Measurements from ENCODE around the gene FAM171A2. TPM values are rescaled to one million over a fixed set of nuclear protein-coding genes. Genes with fewer than 3 reads are reported as not detected.

The FAM171A2 gene
- total RNA-seq, 1 experiment from 2014 or later, result 7.6 TPM

DNA sequence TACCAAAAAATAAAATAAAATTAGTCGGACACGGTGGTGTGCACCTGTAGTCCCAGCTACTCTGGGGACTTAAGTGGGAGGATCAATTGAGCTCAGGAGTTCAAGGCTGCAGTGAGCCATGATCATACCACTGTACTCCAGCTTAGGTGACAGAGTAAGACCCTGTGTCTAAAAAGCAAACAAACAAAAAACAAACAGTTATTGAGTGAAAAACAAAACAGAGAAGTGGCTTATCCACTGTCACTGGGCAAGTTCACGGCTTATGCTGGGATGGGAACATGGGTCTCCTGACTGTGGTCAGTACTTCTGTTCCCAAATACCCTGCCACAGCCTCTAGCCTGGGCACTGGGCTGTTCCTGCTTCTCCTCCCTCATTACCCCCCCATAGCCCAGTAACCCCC, 28.1 kb downstream of the FAM171A2 start:
- POLR2A ChIA-PET, result interaction anchor here (0.6 kb wide), 1 partner anchor 11 kb away, joined by 6 read pairs; no protein-coding TSS in a partner anchor
- intact Hi-C loops (cut with micrococcal nuclease; ENCODE audit: unreplicated experiment), result no loop called here
- no peak for ATAC-seq
- Histone ChIP-seq H3K4me3 (ENCODE audit: low read depth in 2 of 2, low read length in 2 of 2) (no peak overlapping the region), H3K27ac (ENCODE audit: low read length) (no peak overlapping the region), H3K27me3 (ENCODE audit: control insufficient read depth, insufficient read depth, low read length) (no peaks in the 10 kb centered on the region), H3K36me3 (ENCODE audit: control insufficient read depth, insufficient read depth, low read length) (no peaks in the 10 kb centered on the region), H3K4me1 (ENCODE audit: control insufficient read depth, insufficient read depth, low read length) (no peaks in the 10 kb centered on the region), H3K9me3 (ENCODE audit: control insufficient read depth, insufficient read depth, low read depth, low read length) (no peaks in the 10 kb centered on the region)
- TF ChIP-seq POLR2AphosphoS5 (IDR thresholded peaks at IDR 0.05; ENCODE audit: low read depth, low read length) (no peak), SIN3A (IDR thresholded peaks at IDR 0.05; ENCODE audit: borderline replicate concordance, insufficient read depth, low read depth, low read length) (no peak), TCF7L2 (IDR thresholded peaks at IDR 0.05; ENCODE audit: low read depth, low read length) (no peak)
- TF ChIP-seq, protein P1, sequence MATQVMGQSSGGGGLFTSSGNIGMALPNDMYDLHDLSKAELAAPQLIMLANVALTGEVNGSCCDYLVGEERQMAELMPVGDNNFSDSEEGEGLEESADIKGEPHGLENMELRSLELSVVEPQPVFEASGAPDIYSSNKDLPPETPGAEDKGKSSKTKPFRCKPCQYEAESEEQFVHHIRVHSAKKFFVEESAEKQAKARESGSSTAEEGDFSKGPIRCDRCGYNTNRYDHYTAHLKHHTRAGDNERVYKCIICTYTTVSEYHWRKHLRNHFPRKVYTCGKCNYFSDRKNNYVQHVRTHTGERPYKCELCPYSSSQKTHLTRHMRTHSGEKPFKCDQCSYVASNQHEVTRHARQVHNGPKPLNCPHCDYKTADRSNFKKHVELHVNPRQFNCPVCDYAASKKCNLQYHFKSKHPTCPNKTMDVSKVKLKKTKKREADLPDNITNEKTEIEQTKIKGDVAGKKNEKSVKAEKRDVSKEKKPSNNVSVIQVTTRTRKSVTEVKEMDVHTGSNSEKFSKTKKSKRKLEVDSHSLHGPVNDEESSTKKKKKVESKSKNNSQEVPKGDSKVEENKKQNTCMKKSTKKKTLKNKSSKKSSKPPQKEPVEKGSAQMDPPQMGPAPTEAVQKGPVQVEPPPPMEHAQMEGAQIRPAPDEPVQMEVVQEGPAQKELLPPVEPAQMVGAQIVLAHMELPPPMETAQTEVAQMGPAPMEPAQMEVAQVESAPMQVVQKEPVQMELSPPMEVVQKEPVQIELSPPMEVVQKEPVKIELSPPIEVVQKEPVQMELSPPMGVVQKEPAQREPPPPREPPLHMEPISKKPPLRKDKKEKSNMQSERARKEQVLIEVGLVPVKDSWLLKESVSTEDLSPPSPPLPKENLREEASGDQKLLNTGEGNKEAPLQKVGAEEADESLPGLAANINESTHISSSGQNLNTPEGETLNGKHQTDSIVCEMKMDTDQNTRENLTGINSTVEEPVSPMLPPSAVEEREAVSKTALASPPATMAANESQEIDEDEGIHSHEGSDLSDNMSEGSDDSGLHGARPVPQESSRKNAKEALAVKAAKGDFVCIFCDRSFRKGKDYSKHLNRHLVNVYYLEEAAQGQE (IDR thresholded peaks at IDR 0.05; ENCODE audit: insufficient read depth in 1 of 2, low read depth in 2 of 2, low read length in 1 of 2), result no peak
- TF ChIP-seq, protein P2, sequence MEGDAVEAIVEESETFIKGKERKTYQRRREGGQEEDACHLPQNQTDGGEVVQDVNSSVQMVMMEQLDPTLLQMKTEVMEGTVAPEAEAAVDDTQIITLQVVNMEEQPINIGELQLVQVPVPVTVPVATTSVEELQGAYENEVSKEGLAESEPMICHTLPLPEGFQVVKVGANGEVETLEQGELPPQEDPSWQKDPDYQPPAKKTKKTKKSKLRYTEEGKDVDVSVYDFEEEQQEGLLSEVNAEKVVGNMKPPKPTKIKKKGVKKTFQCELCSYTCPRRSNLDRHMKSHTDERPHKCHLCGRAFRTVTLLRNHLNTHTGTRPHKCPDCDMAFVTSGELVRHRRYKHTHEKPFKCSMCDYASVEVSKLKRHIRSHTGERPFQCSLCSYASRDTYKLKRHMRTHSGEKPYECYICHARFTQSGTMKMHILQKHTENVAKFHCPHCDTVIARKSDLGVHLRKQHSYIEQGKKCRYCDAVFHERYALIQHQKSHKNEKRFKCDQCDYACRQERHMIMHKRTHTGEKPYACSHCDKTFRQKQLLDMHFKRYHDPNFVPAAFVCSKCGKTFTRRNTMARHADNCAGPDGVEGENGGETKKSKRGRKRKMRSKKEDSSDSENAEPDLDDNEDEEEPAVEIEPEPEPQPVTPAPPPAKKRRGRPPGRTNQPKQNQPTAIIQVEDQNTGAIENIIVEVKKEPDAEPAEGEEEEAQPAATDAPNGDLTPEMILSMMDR (IDR thresholded peaks at IDR 0.05), result no peak
- in situ Hi-C loops (cut with HindIII; ENCODE audit: low pct_unique_long_range_greater_than_20kb, low sequenced_read_pairs), result no loop called here
- no peak for DNase-seq (ENCODE audit: low read depth, low spot score)
- no TSS peak for BruUV-seq (replicated peaks)
- CTCF ChIA-PET, result no interaction called here

DNA sequence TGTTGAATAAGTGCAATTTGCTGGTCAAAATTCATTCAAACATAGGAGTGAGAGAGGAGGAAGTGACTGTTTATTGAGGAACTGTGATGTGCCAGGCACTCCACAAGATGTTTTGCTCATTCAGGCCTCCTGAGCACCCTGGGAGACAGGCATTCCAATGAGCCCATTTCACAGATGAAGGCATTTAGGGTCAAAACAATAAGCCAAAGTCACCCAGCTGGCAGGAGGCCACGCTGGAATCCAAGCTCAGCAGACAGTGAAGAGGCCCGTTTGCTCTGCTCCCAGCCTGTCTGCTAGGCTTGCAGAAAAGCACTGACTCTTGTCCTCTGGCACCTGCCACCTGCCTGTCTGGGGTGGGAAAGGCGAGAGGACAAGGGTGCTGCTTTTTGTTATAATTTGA, 28.9 kb downstream of the FAM171A2 start:
- CTCF ChIA-PET, result interaction anchor here (0.6 kb wide), 1 partner anchor 185 kb away, joined by 3 read pairs; no protein-coding TSS in a partner anchor
- Histone ChIP-seq H3K4me3 (ENCODE audit: low read depth in 2 of 2, low read length in 2 of 2) (no peak overlapping the region), H3K27ac (ENCODE audit: low read length) (no peak overlapping the region), H3K36me3 (ENCODE audit: control insufficient read depth, insufficient read depth, low read length) (no peaks in the 10 kb centered on the region), H3K4me1 (ENCODE audit: control insufficient read depth, insufficient read depth, low read length) (no peaks in the 10 kb centered on the region), H3K9me3 (ENCODE audit: control insufficient read depth, insufficient read depth, low read depth, low read length) (no peaks in the 10 kb centered on the region), H3K27me3 (ENCODE audit: control insufficient read depth, insufficient read depth, low read length) (no peaks in the 10 kb centered on the region)
- in situ Hi-C loops (cut with HindIII; ENCODE audit: low pct_unique_long_range_greater_than_20kb, low sequenced_read_pairs), result no loop called here
- DNase-seq (ENCODE audit: low read depth, low spot score), result no peak
- no TSS peak for BruUV-seq (replicated peaks)
- intact Hi-C loops (cut with micrococcal nuclease; ENCODE audit: unreplicated experiment), result no loop called here
- TF ChIP-seq, protein P2 (IDR thresholded peaks at IDR 0.05), result no peak
- TF ChIP-seq, protein P1 (IDR thresholded peaks at IDR 0.05; ENCODE audit: insufficient read depth in 1 of 2, low read depth in 2 of 2, low read length in 1 of 2), result no peak
- TF ChIP-seq POLR2AphosphoS5 (IDR thresholded peaks at IDR 0.05; ENCODE audit: low read depth, low read length) (no peak), SIN3A (IDR thresholded peaks at IDR 0.05; ENCODE audit: borderline replicate concordance, insufficient read depth, low read depth, low read length) (no peak), TCF7L2 (IDR thresholded peaks at IDR 0.05; ENCODE audit: low read depth, low read length) (no peak)
- POLR2A ChIA-PET, result interaction anchor here (0.6 to 1.1 kb wide), 2 partner anchors 11 to 115 kb away, joined by 3 to 6 read pairs; partner anchors contain the start of genes GRN and UBTF
- ATAC-seq, result no peak
